HepG2 (cell line): ENCODE data around the gene CDK14. TPM values are rescaled to one million over a fixed set of nuclear protein-coding genes. Genes with fewer than 3 reads are reported as not detected.

Experiments used
- ATAC-seq: fragments of 200-7000 bp; cut with Tn5 transposase; 3 replicates; pipeline ENCODE4 v1.9.1; 2020; ENCODE audit warnings: mild to moderate bottlenecking, moderate library complexity
- BruUV-seq: library from RNA; stranded (reverse); fragments of 400-500 nt; replicated peaks from 2 replicates; lab custom pipeline; 2021; lab: Mats Ljungman, UMichigan
- CTCF ChIA-PET: fragments of 300-600 bp; formaldehyde crosslinking; extraction: SDS; loops from one replicate; lab custom pipeline; 2021; ENCODE audit warnings: low total read pairs, inconsistent platforms, low intra/inter-chr PET ratio; lab: Yijun Ruan, JAX
- POLR2A ChIA-PET: fragments of 350-600 bp; sonication (Branson Sonifier 250); formaldehyde crosslinking; loops from one replicate; lab custom pipeline; 2020; ENCODE audit warnings: antibody characterized with exemption, inconsistent platforms; lab: Yijun Ruan, JAX
- DNase-seq: peaks from one replicate; pipeline ENCODE4 v3.0.0-alpha.2; 2015; ENCODE audit warnings: low spot score
- FAIRE-seq: peaks from 3 replicates; lab custom pipeline; 2011; peaks lifted over from hg19 to GRCh38; lab: Jason Lieb, UNC
- H2AFZ ChIP-seq: one replicate; pipeline ENCODE4 v1.6.1; 2011; ENCODE audit warnings: low read length, inconsistent platforms
- H3K27ac ChIP-seq: fragments of 300-600 bp; 3 replicates; pipeline ENCODE4 v1.8.0; 2011; ENCODE audit warnings: mixed run types, mild to moderate bottlenecking, mixed read lengths, low read length, inconsistent platforms; ENCODE audit not compliant: insufficient read depth; ENCODE audit errors: extremely low read length
- H3K27me3 ChIP-seq, 2 experiments: fragments of 200-600 bp in 1 of 2; 2 replicates in 1 of 2; 3 replicates in 1 of 2; pipeline versions ENCODE4 v1.6.0 to v1.8.0; 2011; ENCODE audit warnings: low read length in 2 of 2, mild to moderate bottlenecking in 2 of 2, moderate library complexity in 2 of 2, inconsistent platforms in 1 of 2; ENCODE audit not compliant: insufficient read depth in 2 of 2, control insufficient read depth in 1 of 2
- H3K36me3 ChIP-seq, 2 experiments: fragments of 200-600 bp in 1 of 2; replicated peaks in 1 of 2; 2 replicates in 1 of 2; 3 replicates in 1 of 2; pipeline versions ENCODE4 v1.5.1 to v1.8.0; 2011; ENCODE audit warnings: low read length in 2 of 2, inconsistent platforms in 1 of 2; ENCODE audit not compliant: insufficient read depth in 2 of 2, control insufficient read depth in 1 of 2
- H3K4me1 ChIP-seq: 2 replicates; pipeline ENCODE4 v1.5.1; 2012; ENCODE audit warnings: low read length, inconsistent platforms; ENCODE audit not compliant: insufficient read depth
- H3K4me2 ChIP-seq: 2 replicates; pipeline ENCODE4 v1.6.0; 2011; ENCODE audit warnings: low read depth, low read length, inconsistent platforms
- H3K4me3 ChIP-seq, 3 experiments: fragments of 200-600 bp in 1 of 3; sonication (generic), shearing (Covaris generic) in 1 of 3; replicated peaks in 1 of 3; 2 replicates each; pipeline ENCODE4 v1.5.1; 2011 to 2016; ENCODE audit warnings: low read length in 3 of 3, inconsistent platforms in 2 of 3, low read depth in 2 of 3, mild to moderate bottlenecking in 2 of 3, control low read depth in 1 of 3, mixed read lengths in 1 of 3; ENCODE audit not compliant: insufficient read depth in 1 of 3
- H3K79me2 ChIP-seq: one replicate; pipeline ENCODE4 v1.6.1; 2011; ENCODE audit warnings: low read length, inconsistent platforms; ENCODE audit not compliant: insufficient read depth
- H3K9ac ChIP-seq: 2 replicates; pipeline ENCODE4 v1.6.0; 2011; ENCODE audit warnings: mild to moderate bottlenecking, low read depth, low read length, inconsistent platforms; ENCODE audit not compliant: insufficient read depth
- H3K9me3 ChIP-seq: 2 replicates; pipeline ENCODE4 v1.5.1; 2012; ENCODE audit warnings: mild to moderate bottlenecking, low read length
- H4K20me1 ChIP-seq: 2 replicates; pipeline ENCODE4 v1.6.0; 2011; ENCODE audit warnings: inconsistent platforms, mild to moderate bottlenecking, low read length, moderate library complexity; ENCODE audit not compliant: insufficient read depth
- ARNTL ChIP-seq: sonication (generic); formaldehyde crosslinking; IDR thresholded peaks from 2 replicates; pipeline ENCODE4 v1.4.0; 2020; ENCODE audit warnings: mild to moderate bottlenecking, missing genetic modification reagents
- HBP1 ChIP-seq: IDR thresholded peaks from 2 replicates; pipeline ENCODE4 v1.6.1; 2016; ENCODE audit warnings: low read depth, control low read depth
- IRX3 ChIP-seq: sonication (generic); formaldehyde crosslinking; IDR thresholded peaks from 2 replicates; pipeline ENCODE4 v1.8.1; 2023; ENCODE audit warnings: mild to moderate bottlenecking, low read depth, missing genetic modification reagents, borderline replicate concordance
- MEIS1 ChIP-seq: sonication (generic); formaldehyde crosslinking; IDR thresholded peaks from 2 replicates; pipeline ENCODE4 v1.9.0; 2021; ENCODE audit warnings: mild to moderate bottlenecking, missing genetic modification reagents, moderate library complexity, borderline replicate concordance
- NRL ChIP-seq: sonication (generic); formaldehyde crosslinking; IDR thresholded peaks from 2 replicates; pipeline ENCODE4 v1.5.0; 2020; ENCODE audit warnings: missing genetic modification reagents, mild to moderate bottlenecking, moderate library complexity, borderline replicate concordance
- YEATS2 ChIP-seq: sonication (generic); formaldehyde crosslinking; IDR thresholded peaks from 2 replicates; pipeline ENCODE4 v1.4.0; 2020; ENCODE audit warnings: missing genetic modification reagents, borderline replicate concordance
- ZHX2 ChIP-seq, 2 experiments: sonication (generic) in 1 of 2; formaldehyde crosslinking in 1 of 2; IDR thresholded peaks; 2 replicates each; pipeline versions ENCODE4 v1.6.1 to v1.9.0; 2014 to 2022; ENCODE audit warnings: antibody characterized with exemption in 1 of 2, borderline replicate concordance in 1 of 2, inconsistent platforms in 1 of 2, low read depth in 1 of 2, missing genetic modification reagents in 1 of 2
- ZNF136 ChIP-seq: sonication (generic); formaldehyde crosslinking; IDR thresholded peaks from 2 replicates; pipeline ENCODE4 v1.8.1; 2022; ENCODE audit warnings: low read depth, mild to moderate bottlenecking, moderate library complexity, missing genetic modification reagents
- ZNF280B ChIP-seq: sonication (generic); formaldehyde crosslinking; IDR thresholded peaks from 2 replicates; pipeline ENCODE4 v1.5.0; 2020; ENCODE audit warnings: missing genetic modification reagents, mild to moderate bottlenecking, borderline replicate concordance
- ZNF570 ChIP-seq: sonication (generic); formaldehyde crosslinking; IDR thresholded peaks from 2 replicates; pipeline ENCODE4 v1.4.0; 2020; ENCODE audit warnings: mild to moderate bottlenecking, missing genetic modification reagents, borderline replicate concordance
- ZNF607 ChIP-seq: sonication (generic); formaldehyde crosslinking; IDR thresholded peaks from 2 replicates; pipeline ENCODE4 v1.5.1; 2020; ENCODE audit warnings: missing genetic modification reagents, mild to moderate bottlenecking, borderline replicate concordance
- ZNF652 ChIP-seq: IDR thresholded peaks from 2 replicates; pipeline ENCODE4 v1.6.1; 2016; ENCODE audit warnings: low read depth, borderline replicate concordance
- ZNF75D ChIP-seq: sonication (generic); formaldehyde crosslinking; IDR thresholded peaks from 2 replicates; pipeline ENCODE4 v1.8.1; 2023; ENCODE audit warnings: missing genetic modification reagents, mild to moderate bottlenecking, borderline replicate concordance
- ZNF83 ChIP-seq: sonication (generic); formaldehyde crosslinking; IDR thresholded peaks from 2 replicates; pipeline ENCODE4 v1.4.0; 2020; ENCODE audit warnings: missing genetic modification reagents, mild to moderate bottlenecking, borderline replicate concordance
- WGBS: methylation state at CpG from one replicate; pipeline ENCODE4 v1.1.6; 2017; ENCODE audit warnings: low lambda C conversion rate; 5-methylcytosine and 5-hydroxymethylcytosine counted together
- in situ Hi-C: cut with HindIII; loops from 2 replicates; pipeline ENCODE4 v1.10.0; 2017; ENCODE audit warnings: low pct_unique_long_range_greater_than_20kb; ENCODE audit not compliant: extremely low pct_ligation_motif_present
- intact Hi-C: fragments of 100-400 bp; cut with micrococcal nuclease; formaldehyde crosslinking; loops from one replicate; pipeline ENCODE4 v1.10.0; 2022; ENCODE audit not compliant: unreplicated experiment
- polyA plus RNA-seq, 8 experiments: library from polyadenylated mRNA; depleted of rRNA in 3 of 8; stranded (reverse) in 7 of 8; unstranded in 1 of 8; fragments of >200 nt; fragmentation: Illumina TruSeq in 4 of 8; extraction: Trizol in 4 of 8; gene quantifications; 2 replicates each; pipeline versions ENCODE4 v1.2.1 to v1.2.3, GENCODE V29; 2011 to 2016; ENCODE audit warnings: low read depth in 4 of 8, missing spikeins in 1 of 8, mixed read lengths in 1 of 8; ENCODE audit not compliant: insufficient read depth in 1 of 8
- total RNA-seq, 5 experiments: library from RNA; depleted of rRNA; stranded (reverse); fragments of >200 nt; fragmentation: Illumina TruSeq; extraction: Trizol; gene quantifications; 2 replicates each; pipeline ENCODE4 v1.2.3, GENCODE V29; 2016; ENCODE audit warnings: low read depth in 1 of 5

The CDK14 gene
- total and polyA plus RNA-seq, 2 of the 13 experiments (the other 11 are each of a cell fraction or from before 2014, with no cell fraction given): 0.26 to 0.71 TPM

GRCh38 chr7:91050677-91051076 lies 454.6 kb downstream of the CDK14 start (continued):
- TF ChIP-seq ZNF280B (CRISPR knock-in tag) (no peak), ZHX2 (IDR thresholded peaks at IDR 0.05; ENCODE audit: low read depth) (no peak), ZHX2 (CRISPR knock-in tag; IDR thresholded peaks at IDR 0.05; ENCODE audit: borderline replicate concordance) (no peak), NRL (no peak), MEIS1 (CRISPR knock-in tag) (no peak)
- TF ChIP-seq, all 625 proteins: peak for 0

GRCh38 chr7:91051966-91052365 lies 455.8 kb downstream of the CDK14 start:
- 34% methylated on average over 3 of the region's 3 CpGs for WGBS
- no peak for FAIRE-seq
- BruUV-seq: no TSS peak
- intact Hi-C loops: no loop called here
- H3K4me1 ChIP-seq: no peaks in the 10 kb centered on the region
- no peak overlapping the region for H3K4me2 ChIP-seq
- ATAC-seq: no peak
- in situ Hi-C loops: no loop called here
- POLR2A ChIA-PET: no interaction called here
- H4K20me1 ChIP-seq: no peaks in the 10 kb centered on the region
- no peak overlapping the region for H3K9ac ChIP-seq
- no peak overlapping the region for H3K4me3 ChIP-seq
- CTCF ChIA-PET: no interaction called here
- no peaks in the 10 kb centered on the region for H3K27me3 ChIP-seq
- DNase-seq: no peak
- no peak overlapping the region for H2AFZ ChIP-seq
- H3K36me3 ChIP-seq: no peaks in the 10 kb centered on the region
- no peaks in the 10 kb centered on the region for H3K9me3 ChIP-seq
- H3K27ac ChIP-seq: no peak overlapping the region
- no peaks in the 10 kb centered on the region for H3K79me2 ChIP-seq
- no peak for TF ChIP-seq MEIS1 (CRISPR knock-in tag)
- no peak for TF ChIP-seq ZNF83 (CRISPR knock-in tag)
- TF ChIP-seq ZNF652: no peak
- no peak for TF ChIP-seq ZNF136 (CRISPR knock-in tag)
- no peak for TF ChIP-seq ZNF570 (CRISPR knock-in tag)
- TF ChIP-seq IRX3 (CRISPR knock-in tag): no peak
- TF ChIP-seq YEATS2: no peak
- no peak for TF ChIP-seq HBP1 (CRISPR knock-in tag)
- no peak for TF ChIP-seq ARNTL (CRISPR knock-in tag)
- no peak for TF ChIP-seq ZNF75D (CRISPR knock-in tag)
- TF ChIP-seq ZNF607 (CRISPR knock-in tag): no peak
